LNCaP clone FGC (cell line): ENCODE measurements around the gene MCM9.

Experiments
- DNase-seq: peaks from one replicate; pipeline ENCODE4 v3.0.0-alpha.2; 2011; ENCODE audit warnings: low read depth
- H3K4me3 ChIP-seq: 2 replicates; pipeline ENCODE4 v1.5.1; 2011; ENCODE audit warnings: mild to moderate bottlenecking, low read depth, low read length, control low read depth
- TF ChIP-seq, protein P1 (sequence below): IDR thresholded peaks from 2 replicates; pipeline ENCODE4 v1.5.1; 2012; ENCODE audit warnings: mild to moderate bottlenecking; ENCODE audit not compliant: control insufficient read depth, insufficient read depth; ENCODE audit errors: extremely low read depth

Gene MCM9

DNA sequence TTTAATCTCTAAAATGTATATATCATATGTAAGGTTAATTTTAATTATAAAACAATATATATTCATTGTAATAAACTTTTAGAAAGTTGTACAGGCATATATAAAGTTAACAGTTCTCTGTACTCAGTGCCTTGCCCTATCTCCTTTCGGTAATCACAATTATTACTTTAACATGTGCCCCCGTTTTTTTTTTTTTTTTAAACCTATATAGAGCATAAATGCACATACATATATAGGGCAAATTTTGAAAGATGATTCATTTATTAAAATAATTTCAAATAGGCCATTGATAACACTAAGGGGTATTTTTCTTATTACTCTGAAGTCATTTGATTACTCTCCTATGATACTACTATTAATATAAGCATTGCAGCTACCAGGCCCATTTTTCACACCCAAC, 39.1 kb downstream of the MCM9 start:
- H3K4me3 ChIP-seq = peak overlapping the region; percentile 86
- no peak for DNase-seq
- TF ChIP-seq, protein P1, sequence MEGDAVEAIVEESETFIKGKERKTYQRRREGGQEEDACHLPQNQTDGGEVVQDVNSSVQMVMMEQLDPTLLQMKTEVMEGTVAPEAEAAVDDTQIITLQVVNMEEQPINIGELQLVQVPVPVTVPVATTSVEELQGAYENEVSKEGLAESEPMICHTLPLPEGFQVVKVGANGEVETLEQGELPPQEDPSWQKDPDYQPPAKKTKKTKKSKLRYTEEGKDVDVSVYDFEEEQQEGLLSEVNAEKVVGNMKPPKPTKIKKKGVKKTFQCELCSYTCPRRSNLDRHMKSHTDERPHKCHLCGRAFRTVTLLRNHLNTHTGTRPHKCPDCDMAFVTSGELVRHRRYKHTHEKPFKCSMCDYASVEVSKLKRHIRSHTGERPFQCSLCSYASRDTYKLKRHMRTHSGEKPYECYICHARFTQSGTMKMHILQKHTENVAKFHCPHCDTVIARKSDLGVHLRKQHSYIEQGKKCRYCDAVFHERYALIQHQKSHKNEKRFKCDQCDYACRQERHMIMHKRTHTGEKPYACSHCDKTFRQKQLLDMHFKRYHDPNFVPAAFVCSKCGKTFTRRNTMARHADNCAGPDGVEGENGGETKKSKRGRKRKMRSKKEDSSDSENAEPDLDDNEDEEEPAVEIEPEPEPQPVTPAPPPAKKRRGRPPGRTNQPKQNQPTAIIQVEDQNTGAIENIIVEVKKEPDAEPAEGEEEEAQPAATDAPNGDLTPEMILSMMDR = no peak

DNA sequence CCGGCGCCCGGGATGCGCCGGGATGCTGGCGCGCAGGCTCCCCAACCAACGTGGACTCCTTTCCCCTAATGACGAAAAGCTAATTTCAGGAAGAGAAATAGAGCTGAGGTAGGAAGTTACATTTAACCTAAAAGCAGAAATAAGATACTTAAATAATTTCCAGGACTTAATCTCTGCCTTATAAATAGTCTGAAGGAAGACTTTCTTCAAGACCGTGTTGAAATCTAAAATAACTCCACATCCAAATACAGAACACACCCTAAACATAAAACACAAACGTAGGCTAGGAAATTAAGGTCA, 39.7 kb downstream of the MCM9 start:
- DNase-seq = no peak
- peak overlapping the region; percentile 86 for H3K4me3 ChIP-seq
- TF ChIP-seq, protein P1 = no peak

DNA sequence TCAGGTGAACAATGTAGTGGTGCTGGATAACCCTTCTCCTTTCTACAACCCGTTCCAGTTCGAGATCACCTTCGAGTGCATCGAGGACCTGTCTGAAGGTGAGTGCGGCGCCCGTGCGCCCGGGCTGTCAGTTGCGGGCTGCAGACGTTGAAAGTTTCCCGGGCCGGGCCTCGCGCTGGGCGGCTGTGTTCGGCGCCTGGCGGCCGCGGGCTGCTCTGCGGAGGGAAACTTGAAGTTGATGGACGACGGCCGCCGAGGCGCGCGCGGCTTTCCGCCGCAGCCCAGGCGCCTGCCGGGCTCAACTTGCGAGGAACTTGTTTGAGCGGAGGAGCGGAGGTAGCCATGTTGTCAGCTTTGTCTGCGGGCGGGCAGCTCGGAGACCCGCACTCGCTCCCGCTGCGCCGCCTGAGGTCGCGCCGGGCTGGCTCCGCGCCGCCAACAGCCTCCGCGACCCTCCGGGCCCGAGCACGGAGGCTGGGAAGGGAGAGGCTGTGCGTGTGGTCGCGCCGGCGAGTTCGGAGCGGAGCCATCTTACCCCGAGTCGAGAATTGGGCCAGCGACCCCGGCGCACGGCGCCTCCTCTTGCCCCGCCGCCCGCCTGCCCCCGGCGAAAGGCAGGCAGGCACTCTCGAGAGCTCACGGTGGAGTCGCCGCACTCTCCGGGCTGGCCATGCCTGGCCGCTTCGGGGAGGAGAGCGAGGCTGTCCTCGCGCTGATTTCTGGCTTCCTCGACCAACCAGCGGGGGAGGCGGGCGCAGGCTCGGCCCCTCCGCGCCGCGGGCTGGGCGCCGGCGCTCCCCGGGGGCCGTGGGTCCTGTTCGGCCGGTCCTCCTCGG, 40.3 kb downstream of the MCM9 start:
- TF ChIP-seq, protein P1 = no peak
- peak overlapping the region; percentile 86 for H3K4me3 ChIP-seq
- no peak for DNase-seq

DNA sequence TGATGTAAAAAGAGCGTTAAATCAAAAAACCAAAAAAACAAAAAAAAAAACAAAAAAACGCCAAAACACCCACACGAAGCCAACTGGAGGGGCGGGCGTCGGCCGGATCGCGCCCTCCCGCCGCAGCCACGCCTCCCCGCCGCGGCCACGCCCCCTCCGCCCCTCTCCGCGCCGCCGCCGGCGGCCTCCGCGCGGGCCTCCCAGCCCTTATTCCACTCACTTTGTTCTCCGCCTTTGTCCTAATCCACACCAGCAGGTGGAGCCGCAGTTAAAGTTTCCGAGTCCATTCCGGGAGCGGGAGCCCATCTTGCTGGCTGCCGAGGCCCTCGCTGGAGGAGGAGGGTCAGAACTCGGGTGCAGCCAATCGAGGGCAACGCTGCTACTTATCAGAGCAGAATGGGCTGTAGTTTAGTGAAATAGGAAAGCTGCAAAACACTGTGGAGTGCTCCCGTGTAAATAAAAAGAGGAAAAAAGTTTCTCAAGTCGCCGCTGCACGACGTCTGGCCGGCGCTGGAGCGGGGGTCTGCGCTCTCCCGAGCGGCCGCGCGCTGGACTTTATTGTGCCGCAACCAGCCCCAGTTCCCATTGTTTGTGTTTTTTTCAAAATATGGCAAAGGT, 41.0 kb downstream of the MCM9 start, which contains the start of gene ASF1A:
Gene ASF1A, plus strand, starts transcription at position 346 of the 618 bp plus-strand sequence. Its CDS starts 262 bp downstream, at position 608.
- TF ChIP-seq, protein P1 = peak; percentile 86
- H3K4me3 ChIP-seq = peak within 1 kb of the TSS; percentile 86
- DNase-seq = peak; percentile 95

DNA sequence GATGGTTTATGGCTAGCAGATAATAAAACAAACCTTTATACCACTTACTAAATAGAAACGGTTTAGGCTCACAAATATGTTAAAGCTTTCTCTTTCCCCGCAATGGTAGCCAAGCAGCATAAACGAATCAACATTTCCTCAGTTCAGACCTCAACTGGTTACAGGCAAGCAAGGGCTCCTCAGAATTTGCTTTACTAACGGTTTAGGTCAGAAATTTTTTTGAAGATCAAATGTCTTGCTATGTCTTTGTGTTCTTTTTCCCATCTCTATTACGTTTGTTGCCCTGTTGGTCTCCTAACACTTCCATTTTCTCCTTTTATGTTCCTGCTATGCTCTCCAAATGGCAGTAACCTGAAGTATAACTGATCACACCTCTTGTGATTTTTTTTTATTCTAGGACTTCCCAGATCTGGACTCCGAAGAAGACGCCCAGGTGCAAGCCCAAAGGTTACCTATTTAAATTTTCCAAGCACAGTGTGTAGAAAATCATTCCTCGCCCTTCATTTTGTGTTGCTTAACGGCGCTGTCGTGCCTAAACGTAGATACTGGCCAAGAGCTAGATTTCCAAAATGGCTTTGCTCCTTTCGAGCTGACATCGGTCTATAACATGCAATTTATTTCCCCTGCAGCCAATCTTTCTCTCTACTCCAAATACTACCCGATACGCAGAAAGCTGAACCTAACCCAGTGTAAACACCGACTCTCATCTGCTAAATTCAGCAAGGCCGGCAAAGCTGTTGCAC, 41.7 kb downstream of the MCM9 start:
- TF ChIP-seq, protein P1 = no peak
- DNase-seq = no peak

DNA sequence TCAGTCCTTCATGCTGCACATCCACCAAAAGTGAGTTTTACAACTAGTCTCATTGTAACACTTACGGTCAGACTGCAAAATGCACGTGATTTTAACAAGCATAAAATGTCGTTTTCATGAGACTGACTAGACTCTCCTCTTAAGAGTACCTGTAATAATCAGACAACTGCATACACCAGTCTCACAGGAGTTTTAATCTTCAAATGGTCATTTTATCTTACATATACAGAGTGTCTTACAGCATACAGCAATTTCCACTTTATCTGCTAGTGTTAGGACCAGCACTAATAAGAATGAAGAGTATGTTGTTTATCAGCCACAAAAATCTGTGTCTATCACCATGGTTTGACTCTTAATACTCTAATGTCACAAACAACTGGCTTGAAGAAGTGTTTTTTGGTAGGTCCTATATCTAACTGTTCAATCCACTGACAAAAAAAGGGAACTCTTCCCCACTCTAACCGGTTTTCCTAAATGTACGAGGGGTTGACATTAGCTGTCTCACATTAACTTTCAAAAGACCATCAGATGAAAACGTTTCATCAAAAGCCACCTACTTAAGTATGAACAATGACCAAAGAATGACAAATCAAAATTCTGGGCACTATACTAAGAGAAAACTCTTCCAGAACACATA, 42.5 kb downstream of the MCM9 start:
- peak overlapping the region; percentile 59 for H3K4me3 ChIP-seq
- TF ChIP-seq, protein P1 = no peak
- no peak for DNase-seq

More for the DNA sequence above, 41.7 kb downstream of the MCM9 start:
- peak overlapping the region; percentile 59 for H3K4me3 ChIP-seq
